CD4-positive, alpha-beta T cell treated with Interleukin-15 for 1 hour (primary cell): ENCODE measurements around the gene KRTAP4-7.
"Not testable (repeated sequence)": the region's sequence is repeated elsewhere in the genome, so short reads cannot be mapped to it uniquely, and the experiment has no call there.

Source experiments
- DNase-seq: peaks from one replicate; pipeline ENCODE4 v3.0.0-alpha.2; 2020

KRTAP4-7 gene

DNA sequence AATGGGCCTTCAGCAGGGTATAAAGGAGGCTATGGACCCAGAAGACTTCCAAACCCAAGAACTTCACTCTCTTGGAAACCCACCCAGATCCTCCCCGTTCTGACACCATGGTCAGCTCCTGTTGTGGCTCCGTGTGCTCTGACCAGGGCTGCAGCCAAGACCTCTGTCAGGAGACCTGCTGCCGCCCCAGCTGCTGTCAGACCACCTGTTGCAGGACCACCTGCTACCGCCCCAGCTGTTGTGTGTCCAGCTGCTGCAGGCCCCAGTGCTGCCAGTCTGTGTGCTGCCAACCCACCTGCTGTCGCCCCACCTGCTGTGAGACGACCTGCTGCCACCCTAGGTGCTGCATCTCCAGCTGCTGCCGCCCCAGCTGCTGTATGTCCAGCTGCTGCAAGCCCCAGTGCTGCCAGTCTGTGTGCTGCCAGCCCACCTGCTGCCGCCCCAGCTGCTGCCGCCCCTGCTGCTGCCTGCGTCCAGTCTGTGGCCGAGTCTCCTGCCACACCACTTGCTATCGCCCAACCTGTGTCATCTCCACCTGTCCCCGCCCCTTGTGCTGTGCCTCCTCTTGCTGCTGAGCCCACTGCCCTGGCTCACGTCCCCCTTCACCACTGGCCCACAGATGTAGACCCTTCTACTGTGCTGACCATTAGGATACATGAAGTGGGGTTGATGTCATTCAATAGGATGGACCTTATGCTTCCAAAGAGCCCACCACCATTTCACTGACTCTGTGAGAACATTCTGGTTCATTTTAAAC, at the start of gene KRTAP4-7:
KRTAP4-7 (plus strand) TSS at position 51 of the 757 bp plus-strand sequence; CDS start at position 108, 57 bp downstream.
- not testable (repeated sequence) for DNase-seq

DNA sequence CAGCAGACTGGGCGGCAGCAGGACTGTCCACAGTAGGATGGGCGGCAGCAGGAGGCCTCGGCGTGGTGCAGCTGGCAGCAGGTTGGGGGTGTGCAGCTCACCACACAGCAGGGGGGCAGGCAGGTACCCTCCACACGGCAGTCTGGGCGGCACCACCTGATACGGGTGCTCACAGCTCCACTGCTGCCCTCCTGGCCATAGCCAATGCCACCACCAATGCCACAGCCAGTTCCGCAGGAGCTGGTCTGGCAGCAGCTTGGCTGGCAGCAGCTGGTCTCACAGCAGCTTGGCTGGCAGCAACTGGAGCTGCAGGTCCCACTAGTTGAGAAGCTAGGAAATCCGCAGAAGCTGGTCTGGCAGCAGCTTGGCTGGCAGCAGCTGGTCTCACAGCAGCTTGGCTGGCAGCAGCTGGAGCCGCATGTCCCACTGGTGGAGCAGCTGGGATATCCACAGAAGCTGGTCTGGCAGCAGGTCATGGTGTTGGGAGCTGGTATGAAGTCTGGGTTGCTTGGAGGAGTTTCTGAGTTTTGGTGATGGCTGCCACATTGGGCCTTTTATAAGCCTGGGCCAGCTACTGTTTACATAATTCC, 49.5 kb upstream of the KRTAP4-7 start, which contains the start of gene KRTAP1-3:
KRTAP1-3 (minus strand) TSS at position 529 of the 590 bp plus-strand sequence; CDS start at position 476, 53 bp downstream.
- DNase-seq, result not testable (repeated sequence)

DNA sequence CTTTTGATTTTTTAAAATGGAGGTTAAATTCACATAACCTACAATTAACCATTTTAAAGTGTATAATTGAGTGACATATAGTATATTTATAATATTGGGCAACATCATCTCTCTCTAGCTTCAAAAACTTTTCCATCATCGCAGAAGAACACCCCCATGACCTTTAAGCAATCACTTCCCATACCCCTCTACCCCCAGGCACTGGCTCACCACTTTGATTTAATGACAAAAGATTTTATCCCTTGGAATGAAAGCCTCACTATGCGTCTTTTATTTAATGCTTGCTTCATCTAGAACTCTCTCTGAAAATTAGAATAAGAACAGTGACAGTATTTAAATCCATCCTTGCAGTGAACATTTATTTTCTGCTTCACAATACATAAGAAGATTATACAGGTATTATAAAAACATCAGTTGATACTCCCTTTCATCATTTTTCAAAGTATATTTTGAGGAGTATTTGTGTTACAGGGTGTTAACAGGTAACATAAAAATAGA, 46.0 kb upstream of the KRTAP4-7 start:
- no peak for DNase-seq

DNA sequence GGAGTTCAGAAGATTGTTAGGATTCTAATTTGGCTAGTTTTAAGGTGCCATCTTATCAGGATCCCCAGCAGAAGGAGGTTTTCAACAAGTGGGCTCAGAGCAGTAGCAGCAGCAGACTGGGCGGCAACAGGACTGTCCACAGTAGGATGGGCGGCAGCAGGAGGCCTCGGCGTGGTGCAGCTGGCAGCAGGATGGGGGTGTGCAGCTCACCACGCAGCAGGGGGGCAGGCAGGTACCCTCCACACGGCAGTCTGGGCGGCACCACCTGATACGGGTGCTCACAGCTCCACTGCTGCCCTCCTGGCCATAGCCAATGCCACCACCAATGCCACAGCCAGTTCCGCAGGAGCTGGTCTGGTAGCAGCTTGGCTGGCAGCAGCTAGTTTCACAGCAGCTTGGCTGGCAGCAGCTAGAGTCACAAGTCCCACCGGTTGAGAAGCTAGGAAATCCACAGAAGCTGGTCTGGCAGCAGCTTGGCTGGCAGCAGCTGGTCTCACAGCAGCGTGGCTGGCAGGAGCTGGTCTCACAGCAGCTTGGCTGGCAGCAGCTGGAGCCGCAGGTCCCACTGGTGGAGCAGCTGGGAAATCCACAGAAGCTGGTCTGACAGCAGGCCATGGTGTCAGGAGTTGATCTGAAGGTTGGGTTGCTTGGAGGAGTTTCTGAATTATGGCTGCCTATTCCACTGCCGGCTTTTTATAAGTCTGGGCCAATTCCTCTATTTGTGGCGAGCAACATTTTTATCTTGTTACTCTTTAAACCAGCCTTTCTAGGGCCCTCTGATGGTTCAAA, 43.0 kb upstream of the KRTAP4-7 start, which contains the start of gene KRTAP1-1:
KRTAP1-1 (minus strand) TSS at position 668 of the 789 bp plus-strand sequence; CDS start at position 615, 53 bp downstream.
- DNase-seq, result not testable (repeated sequence)

DNA sequence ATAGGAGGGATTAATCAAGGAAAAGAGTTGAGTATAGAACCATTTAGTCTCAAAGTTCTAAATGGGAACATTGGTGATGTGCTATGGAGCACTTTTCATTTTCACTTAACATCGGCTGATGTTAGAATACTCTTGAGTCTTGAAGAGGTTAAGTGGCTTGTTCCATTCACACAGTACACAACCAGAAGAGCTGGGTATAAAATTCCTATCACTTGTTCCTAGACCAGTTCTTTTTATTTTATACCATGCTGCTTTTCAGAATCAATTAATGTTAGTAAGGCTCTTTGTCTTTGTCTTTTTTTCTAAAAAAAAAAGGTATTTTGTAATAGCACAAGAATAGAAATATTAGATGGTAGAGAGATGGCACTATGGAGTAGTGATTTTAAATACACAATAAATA, 41.0 kb upstream of the KRTAP4-7 start:
- DNase-seq, result no peak

DNA sequence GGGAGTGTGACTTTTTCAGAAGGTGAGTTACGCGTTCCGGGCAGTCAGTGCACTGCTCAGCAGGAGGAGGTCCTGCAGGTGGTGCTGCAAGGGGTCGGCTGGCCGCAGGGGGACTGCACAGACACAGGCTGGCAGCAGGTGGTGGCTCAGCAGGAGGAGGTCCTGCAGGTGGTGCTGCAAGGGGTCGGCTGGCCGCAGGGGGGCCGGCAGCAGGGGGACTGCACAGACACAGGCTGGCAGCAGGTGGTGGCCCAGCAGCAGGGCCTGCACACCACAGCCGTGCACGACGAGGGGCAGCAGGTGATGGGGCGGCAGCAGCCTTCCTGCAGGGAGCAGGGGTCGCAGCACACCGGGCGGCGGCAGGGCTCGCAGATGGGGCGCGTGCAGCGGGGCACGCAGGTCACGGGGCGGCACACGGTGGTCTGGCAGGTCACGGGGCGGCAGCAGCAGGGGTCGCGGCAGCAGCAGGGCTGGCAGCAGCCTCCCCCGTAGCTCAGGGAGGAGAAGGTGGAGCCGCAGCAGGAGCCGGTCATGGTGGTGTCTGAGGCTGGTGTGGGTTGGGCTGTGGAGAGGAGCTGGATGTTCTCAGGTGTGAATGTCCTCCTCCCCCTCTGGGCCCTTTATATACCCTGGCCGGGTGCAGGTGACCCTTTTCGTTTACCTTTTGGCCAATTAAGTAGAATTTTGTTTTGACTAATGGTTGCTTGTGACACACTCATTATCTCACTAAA, 37.0 kb upstream of the KRTAP4-7 start, which contains the start of gene KRTAP2-1:
KRTAP2-1 (minus strand) TSS at position 582 of the 731 bp plus-strand sequence; CDS start at position 533, 49 bp downstream.
- DNase-seq, result not testable (repeated sequence)

DNA sequence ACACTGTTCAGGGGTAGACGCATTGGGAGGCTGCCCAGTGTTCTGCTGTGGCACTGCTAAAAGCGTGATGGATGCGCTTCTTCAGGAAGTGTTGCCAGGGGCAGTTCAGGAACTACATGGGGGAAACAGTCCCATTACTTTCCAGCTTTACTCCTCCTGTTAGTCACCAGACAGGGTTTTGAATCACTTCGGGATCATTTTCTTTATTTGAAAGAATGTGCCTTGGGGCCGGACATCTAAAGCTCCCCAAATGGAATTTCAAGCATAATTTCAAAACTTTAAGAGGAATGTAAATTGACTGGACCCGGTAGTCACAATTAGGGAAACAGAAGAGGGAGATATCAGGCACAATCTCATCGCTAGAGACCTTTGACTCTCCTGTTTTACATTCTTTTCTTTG, 35.5 kb upstream of the KRTAP4-7 start:
- no peak for DNase-seq

DNA sequence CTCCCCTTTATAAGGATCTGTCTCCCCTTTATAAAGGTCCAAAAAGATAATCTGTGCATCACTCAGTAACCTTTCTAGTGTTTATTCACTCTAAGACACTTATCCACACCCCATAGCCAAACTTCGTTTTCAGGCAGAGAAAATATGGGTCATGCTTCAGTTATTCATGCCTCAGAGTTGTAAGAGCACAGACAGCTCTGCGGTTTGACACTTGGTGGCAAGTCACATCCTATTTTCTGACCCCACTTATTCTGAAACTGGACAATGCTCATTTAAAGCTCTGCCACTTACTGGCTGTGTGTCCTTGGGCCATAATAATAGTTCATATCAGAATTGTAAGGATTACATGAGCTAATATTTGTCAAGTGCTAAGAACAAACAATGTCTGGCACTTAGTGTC, 34.8 kb upstream of the KRTAP4-7 start:
- no peak for DNase-seq

DNA sequence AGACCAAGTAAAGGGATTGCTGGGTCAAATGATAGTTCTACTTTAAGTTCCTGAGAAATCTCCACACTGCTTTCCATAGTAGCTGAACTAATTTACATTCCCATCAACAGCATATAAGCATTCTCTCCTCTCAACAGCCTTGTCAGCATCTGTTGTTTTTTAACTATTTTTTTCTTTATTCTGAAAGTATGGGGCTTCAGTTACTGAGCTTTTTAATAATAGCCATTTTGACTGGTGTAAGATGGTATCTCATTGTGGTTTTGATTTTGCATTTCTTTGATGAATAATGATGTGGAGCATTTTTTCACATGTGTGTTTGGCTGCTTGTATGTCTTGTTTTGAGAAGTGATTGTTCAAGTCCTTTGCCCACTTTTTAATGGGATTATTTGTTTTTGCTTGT, 31.4 kb upstream of the KRTAP4-7 start:
- no peak for DNase-seq

DNA sequence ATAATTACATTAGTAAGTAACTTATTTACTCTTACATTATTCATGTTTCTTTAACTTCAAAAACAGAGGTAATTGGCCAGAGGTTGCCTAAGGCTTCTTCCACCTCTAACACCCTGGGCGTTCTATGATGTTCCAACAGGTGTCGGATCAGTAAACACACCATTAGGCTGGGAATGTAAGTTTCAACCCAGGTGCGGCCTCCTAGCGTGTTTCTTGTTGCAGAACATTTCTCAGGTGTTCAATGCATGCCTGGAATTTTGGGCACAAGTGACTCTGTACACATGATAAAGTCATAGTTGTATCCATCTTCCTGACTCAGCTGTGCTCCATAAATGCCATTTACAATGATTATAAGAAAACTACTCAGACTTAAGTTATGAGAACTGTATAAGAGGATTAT, 29.9 kb upstream of the KRTAP4-7 start:
- DNase-seq, result no peak

DNA sequence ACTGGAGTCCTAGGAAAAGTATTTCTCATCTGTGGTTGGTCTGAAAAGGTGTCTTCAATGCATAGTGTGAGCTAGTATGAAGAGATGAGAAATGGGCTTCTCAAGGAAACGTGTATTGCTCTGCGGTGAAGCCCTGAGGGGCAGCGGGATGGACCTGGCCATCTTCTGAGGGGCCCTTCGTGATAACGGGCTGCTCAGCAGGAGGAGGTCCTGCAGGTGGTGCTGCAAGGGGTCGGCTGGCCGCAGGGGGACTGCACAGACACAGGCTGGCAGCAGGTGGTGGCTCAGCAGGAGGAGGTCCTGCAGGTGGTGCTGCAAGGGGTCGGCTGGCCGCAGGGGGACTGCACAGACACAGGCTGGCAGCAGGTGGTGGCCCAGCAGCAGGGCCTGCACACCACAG, 29.4 kb upstream of the KRTAP4-7 start:
- DNase-seq, result not testable (repeated sequence)

DNA sequence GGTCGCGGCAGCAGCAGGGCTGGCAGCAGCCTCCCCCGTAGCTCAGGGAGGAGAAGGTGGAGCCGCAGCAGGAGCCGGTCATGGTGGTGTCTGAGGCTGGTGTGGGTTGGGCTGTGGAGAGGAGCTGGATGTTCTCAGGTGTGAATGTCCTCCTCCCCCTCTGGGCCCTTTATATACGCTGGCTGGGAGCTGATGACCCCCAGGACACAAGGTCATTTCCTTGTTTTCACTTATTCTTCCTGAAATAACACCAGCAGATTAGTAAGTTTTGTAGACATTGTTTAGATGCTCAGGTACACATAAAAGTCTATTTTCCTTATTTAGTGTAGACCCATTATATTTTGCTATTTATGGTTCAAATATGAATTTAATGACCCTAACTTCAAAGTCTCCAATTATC, 28.8 kb upstream of the KRTAP4-7 start, which contains the start of gene KRTAP2-2:
KRTAP2-2 (minus strand) TSS at position 101 of the 400 bp plus-strand sequence; CDS start at position 82, 19 bp downstream.
- not testable (repeated sequence) for DNase-seq

DNA sequence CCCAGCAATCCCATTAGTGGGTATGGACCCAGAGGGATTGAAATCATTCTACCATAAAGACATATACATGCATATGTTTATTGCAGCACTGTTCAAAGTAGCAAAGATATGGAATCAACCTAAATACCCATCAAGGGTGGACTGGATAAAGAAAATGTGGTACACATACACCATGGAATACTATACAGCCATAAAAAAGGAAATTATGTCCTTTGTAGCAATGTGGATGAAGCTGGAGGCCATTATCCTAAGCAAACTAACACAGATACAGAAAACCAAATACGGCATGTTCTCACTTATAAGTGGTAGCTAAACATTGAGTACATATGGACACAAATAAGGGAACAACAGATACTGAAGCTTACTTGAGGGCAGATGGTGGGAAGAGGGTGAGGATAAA, 26.4 kb upstream of the KRTAP4-7 start:
- no peak for DNase-seq

DNA sequence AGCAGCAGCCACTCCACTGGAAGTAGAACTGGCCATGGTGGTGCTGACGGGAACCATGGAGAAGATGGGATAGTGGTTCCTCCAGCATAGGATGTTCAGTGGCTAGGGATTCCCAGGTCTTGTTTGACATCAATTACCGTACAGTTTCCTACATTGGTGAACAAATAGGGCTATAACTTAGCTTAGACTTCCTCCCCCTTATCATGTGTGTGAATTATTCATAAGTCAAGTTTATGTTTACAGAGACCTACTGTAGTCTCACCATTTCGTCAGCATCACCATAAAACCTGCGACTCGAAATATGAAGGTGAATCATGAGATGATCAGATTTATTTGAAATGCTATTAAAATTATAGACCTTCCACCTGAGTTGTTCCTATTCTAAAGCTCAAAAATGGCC, 25.2 kb upstream of the KRTAP4-7 start:
- DNase-seq, result no peak

DNA sequence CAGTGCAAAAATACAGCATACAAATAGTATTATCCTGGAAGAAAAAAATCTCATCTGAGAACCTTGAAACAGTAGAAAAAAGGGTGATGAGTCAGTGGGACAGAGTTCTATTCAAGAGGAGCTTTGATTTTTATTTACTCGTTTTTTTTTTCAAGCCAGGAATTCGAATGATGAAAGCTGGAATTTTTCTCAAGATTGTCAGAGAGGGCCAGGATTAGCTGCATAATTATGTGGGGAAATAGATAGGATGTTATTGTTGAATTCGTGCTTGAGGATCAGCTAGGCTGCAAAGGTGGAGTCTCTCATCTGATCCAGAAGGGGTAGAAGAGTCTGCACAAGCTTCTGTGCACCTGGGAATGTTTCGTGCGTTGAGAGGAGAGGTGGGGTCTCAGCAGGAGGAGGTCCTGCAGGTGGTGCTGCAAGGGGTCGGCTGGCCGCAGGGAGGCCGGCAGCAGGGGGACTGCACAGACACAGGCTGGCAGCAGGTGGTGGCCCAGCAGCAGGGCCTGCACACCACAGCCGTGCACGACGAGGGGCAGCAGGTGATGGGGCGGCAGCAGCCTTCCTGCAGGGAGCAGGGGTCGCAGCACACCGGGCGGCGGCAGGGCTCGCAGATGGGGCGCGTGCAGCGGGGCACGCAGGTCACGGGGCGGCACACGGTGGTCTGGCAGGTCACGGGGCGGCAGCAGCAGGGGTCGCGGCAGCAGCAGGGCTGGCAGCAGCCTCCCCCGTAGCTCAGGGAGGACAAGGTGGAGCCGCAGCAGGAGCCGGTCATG, 24.5 kb upstream of the KRTAP4-7 start:
- not testable (repeated sequence) for DNase-seq

DNA sequence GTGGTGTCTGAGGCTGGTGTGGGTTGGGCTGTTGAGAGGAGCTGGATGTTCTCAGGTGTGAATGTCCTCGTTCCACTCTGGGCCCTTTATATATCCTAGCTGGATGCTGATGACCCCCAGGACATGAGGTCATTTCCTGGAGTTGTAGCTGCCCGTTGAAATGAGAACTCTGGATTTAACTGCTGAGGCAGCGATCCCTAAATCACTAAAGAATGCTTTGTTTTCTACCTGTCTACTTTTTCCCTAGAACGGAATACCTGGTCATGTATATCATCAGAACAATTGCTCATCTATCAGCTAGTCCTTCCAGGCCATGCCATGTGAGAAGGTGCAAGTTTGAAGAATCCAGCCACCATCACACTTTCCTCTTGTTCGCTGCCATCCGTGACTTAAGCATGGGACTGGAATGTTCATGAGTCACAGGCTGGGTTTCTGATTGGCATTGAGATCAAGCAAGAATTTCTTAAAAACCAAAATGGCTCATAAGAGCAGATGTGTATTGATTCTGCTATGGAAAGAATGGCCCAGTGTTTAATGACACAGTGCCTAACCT, 23.8 kb upstream of the KRTAP4-7 start, which contains the start of gene KRTAP2-3:
KRTAP2-3 (minus strand) TSS at position 63 of the 553 bp plus-strand sequence. CDS start 64 bp downstream, outside the sequence.
- no peak for DNase-seq

DNA sequence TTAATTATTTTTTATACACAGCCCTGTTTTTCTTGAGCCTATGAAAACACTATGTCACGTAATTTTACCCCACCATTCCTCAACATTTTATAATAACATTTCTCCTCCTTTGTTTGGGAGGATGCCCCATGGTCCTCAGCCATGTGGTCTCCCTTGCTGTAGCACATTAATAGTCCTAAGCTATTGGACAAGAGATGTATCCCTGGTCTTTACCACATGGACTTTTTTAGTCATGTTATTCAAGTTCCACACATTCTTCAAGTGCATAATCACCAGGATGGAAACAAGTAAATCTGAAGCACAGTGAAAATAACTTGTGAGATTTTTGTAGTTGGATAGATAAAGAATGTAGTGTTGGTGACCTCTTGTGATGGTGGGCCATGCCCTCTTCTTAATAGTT, 22.0 kb upstream of the KRTAP4-7 start:
- no peak for DNase-seq

DNA sequence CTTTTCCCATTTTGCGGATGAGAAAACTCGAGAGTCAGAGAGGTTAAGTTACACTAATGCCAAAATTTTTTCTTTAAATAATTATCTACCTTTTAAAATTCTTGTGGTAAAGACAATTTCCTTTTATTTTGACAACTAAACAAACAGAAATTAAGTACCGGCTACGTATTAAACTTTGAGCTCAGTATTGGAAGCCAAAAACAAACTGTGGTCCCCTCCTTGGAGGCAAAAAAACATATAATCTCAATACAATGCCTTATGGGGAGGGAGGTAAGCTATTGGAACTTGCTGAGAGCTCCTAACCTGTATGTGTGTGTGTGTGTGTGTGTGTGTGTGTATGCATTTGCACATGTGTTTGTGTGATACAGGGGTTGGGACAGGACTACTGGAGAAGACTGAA, 20.5 kb upstream of the KRTAP4-7 start:
- no peak for DNase-seq

DNA sequence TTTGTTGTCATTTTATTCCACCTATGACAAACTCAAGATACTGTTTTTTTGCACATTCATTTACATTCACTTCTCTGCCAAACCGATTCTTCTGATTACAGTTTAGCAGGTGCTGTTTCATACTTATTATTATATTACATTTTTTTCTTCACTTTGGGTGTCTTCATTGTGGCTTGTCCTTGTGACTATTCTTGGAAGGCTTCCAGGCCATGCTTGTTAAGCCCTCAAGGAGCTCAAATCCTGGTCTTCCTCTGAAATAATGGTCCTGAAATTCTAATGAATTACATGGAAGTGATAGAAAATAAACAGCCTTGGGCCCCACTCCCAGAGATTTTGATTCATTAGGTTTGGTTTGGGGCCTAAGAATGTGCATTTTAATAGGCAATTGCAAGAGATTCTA, 19.6 kb upstream of the KRTAP4-7 start:
- no peak for DNase-seq

DNA sequence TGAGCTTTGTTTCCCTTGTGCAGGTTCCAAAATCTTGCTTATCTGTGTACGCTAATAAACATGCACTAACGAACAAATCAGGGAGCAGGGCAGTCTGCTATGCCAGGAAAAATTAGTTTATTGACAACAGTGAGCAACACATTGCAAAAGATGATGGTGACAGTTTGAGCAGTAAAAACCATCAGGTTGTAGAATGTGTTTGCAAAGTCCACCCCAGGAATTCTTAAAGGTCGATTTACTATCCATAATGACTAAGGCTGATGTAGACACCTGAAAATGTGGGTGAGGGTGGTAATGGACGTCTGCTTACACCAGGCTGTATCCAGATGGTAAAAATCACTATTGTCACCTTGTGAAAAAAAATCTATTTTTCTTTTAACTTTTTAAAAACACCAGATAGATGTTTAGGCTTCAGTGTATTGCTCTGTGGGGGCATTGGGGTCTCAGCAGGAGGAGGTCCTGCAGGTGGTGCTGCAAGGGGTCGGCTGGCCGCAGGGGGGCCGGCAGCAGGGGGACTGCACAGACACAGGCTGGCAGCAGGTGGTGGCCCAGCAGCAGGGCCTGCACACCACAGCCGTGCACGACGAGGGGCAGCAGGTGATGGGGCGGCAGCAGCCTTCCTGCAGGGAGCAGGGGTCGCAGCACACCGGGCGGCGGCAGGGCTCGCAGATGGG, 18.8 kb upstream of the KRTAP4-7 start:
- not testable (repeated sequence) for DNase-seq
